ENCODE results near the gene WDR87.
A peak's percentile ranks its signal among the peaks of the same experiment; 100 is the strongest.
"Not testable (repeated sequence)": the region's sequence is repeated elsewhere in the genome, so short reads cannot be mapped to it uniquely, and the experiment has no call there.

The WDR87 gene

GRCh38 chr19:37874784-37875183, 31.6 kb downstream of the WDR87 start:
- no peak for DNase-seq

- no peak for DNase-seq
Measured at GRCh38 chr19:37872383-37872782, 34.0 kb downstream of the WDR87 start.

GRCh38 chr19:37869766-37870340, 36.5 kb downstream of the WDR87 start:
- no peak for DNase-seq

- DNase-seq, result no peak
Measured at GRCh38 chr19:37867831-37868230, 38.6 kb downstream of the WDR87 start.

- DNase-seq, result not testable (repeated sequence)
Measured at GRCh38 chr19:37865930-37866329, 40.5 kb downstream of the WDR87 start.

GRCh38 chr19:37864501-37864900, 41.9 kb downstream of the WDR87 start:
- DNase-seq, result no peak

- DNase-seq, result peak; percentile 0
Measured at GRCh38 chr19:37855098-37855497, 51.3 kb downstream of the WDR87 start.

GRCh38 chr19:37845932-37846331, 60.5 kb downstream of the WDR87 start:
- DNase-seq, result no peak
